Peyer's patch (tissue), 4 donors: ENCODE data around the gene CSRP1. TPM values are rescaled to one million over a fixed set of nuclear protein-coding genes. Genes with fewer than 3 reads are reported as not detected.
A peak's percentile ranks its signal among the peaks of the same experiment; 100 is the strongest.

ENCODE experiments used
- DNase-seq, 3 donors: peaks; one replicate each; pipeline ENCODE4 v3.0.0-alpha.2; 2017 to 2019
- H3K27ac ChIP-seq, 4 donors: fragments of 200-600 bp; sonication (generic); one replicate each; pipeline ENCODE4 v1.5.1; 2016 to 2019
- H3K27me3 ChIP-seq, 2 donors: fragments of 200-600 bp; sonication (generic); one replicate each; pipeline ENCODE4 v1.5.1; 2019
- H3K36me3 ChIP-seq, 3 donors: fragments of 200-600 bp; sonication (generic); one replicate each; pipeline ENCODE4 v1.5.1; 2016 to 2019
- H3K4me1 ChIP-seq, 4 donors: fragments of 200-600 bp; sonication (generic); one replicate each; pipeline ENCODE4 v1.5.1; 2016 to 2019
- H3K4me3 ChIP-seq, 4 donors: fragments of 200-600 bp; sonication (generic); 1 replicate in 3 of 4; 2 replicates in 1 of 4; pipeline ENCODE4 v1.5.1; 2016 to 2019; ENCODE audit warnings: mild to moderate bottlenecking in 1 of 4
- H3K9me3 ChIP-seq, 4 donors: fragments of 200-600 bp; sonication (generic); one replicate each; pipeline ENCODE4 v1.5.1; 2016 to 2019; ENCODE audit warnings: mild to moderate bottlenecking in 1 of 4
- POLR2A ChIP-seq, 2 donors: fragments of 450-650 bp; IDR thresholded peaks; one replicate each; pipeline ENCODE4 v1.5.1; 2017; ENCODE audit warnings: antibody characterized with exemption in 2 of 2, mild to moderate bottlenecking in 2 of 2, moderate library complexity in 2 of 2
- total RNA-seq, 4 donors: library from RNA; depleted of rRNA; stranded (reverse); fragments of >200 nt; gene quantifications; one replicate each; pipeline ENCODE4 v1.1.0, GENCODE V29; 2016
- TF ChIP-seq, protein P1 (sequence below), 6 experiments: fragments of 450-650 bp in 4 of 6; fragments of 200-600 bp in 2 of 6; sonication (generic) in 1 of 6; IDR thresholded peaks; one replicate each; pipeline ENCODE4 v1.5.1; 2017 to 2019; ENCODE audit warnings: antibody characterized with exemption in 6 of 6, mild to moderate bottlenecking in 3 of 6, moderate library complexity in 1 of 6

CSRP1 gene
- total RNA-seq, 4 donors from 2014 or later = 139 to 306 (median 160) TPM

DNA sequence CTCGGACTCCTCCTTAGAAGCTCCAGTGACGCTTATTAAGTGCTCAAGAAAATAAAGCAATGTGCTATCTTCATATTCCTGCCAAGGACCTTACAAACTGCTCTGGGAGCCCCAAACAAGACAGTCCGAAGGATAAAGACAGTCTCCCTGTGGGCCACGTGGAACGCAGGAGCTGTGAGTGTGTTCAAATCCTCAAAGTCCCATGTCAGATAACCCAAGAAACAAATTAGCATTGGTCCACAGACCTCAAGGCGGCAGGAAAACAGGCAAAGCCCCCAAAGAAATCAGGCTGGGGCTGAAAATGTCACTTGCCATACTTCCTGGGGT is 29.0 kb upstream of the CSRP1 start:
- Histone ChIP-seq H3K27me3 (peaks cover 0 to 4% of the 10 kb centered on the region in 2 donors), H3K4me3 (no peak overlapping the region), H3K4me1 (peaks cover 0 to 29% (median 15%) of the 10 kb centered on the region in 4 donors), H3K36me3 (no peaks in the 10 kb centered on the region), H3K27ac (peak overlapping the region in 3 of 4 donors; percentile 19 to 73 (median 61)), H3K9me3 (no peaks in the 10 kb centered on the region)
- TF ChIP-seq, protein P1, sequence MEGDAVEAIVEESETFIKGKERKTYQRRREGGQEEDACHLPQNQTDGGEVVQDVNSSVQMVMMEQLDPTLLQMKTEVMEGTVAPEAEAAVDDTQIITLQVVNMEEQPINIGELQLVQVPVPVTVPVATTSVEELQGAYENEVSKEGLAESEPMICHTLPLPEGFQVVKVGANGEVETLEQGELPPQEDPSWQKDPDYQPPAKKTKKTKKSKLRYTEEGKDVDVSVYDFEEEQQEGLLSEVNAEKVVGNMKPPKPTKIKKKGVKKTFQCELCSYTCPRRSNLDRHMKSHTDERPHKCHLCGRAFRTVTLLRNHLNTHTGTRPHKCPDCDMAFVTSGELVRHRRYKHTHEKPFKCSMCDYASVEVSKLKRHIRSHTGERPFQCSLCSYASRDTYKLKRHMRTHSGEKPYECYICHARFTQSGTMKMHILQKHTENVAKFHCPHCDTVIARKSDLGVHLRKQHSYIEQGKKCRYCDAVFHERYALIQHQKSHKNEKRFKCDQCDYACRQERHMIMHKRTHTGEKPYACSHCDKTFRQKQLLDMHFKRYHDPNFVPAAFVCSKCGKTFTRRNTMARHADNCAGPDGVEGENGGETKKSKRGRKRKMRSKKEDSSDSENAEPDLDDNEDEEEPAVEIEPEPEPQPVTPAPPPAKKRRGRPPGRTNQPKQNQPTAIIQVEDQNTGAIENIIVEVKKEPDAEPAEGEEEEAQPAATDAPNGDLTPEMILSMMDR (IDR thresholded peaks at IDR 0.05) = no peak
- TF ChIP-seq POLR2A (IDR thresholded peaks at IDR 0.05) = no peak
- DNase-seq = no peak

- TF ChIP-seq, protein P1 (IDR thresholded peaks at IDR 0.05) = no peak
- TF ChIP-seq POLR2A (IDR thresholded peaks at IDR 0.05) = no peak
- Histone ChIP-seq H3K4me1 (peaks cover 0 to 29% (median 15%) of the 10 kb centered on the region in 4 donors), H3K27ac (peak overlapping the region in 3 of 4 donors; percentile 3 to 73 (median 61))
Observed at GRCh38 chr1:201535046-201535918, 28.4 kb upstream of the CSRP1 start.

GRCh38 chr1:201533836-201534235 is 26.9 kb upstream of the CSRP1 start:
- Histone ChIP-seq H3K36me3 (no peaks in the 10 kb centered on the region), H3K27ac (no peak overlapping the region), H3K4me3 (no peak overlapping the region), H3K27me3 (no peaks in the 10 kb centered on the region), H3K4me1 (peaks cover 0 to 20% (median 4%) of the 10 kb centered on the region in 4 donors), H3K9me3 (no peaks in the 10 kb centered on the region)
- DNase-seq = no peak
- TF ChIP-seq, protein P1 (IDR thresholded peaks at IDR 0.05) = no peak
- no peak for TF ChIP-seq POLR2A (IDR thresholded peaks at IDR 0.05)

More at GRCh38 chr1:201535046-201535918, 28.4 kb upstream of the CSRP1 start:
- DNase-seq = no peak
- Histone ChIP-seq H3K27me3 (peaks cover 0 to 1% of the 10 kb centered on the region in 2 donors), H3K36me3 (no peaks in the 10 kb centered on the region), H3K9me3 (no peaks in the 10 kb centered on the region), H3K4me3 (no peak overlapping the region)

DNA sequence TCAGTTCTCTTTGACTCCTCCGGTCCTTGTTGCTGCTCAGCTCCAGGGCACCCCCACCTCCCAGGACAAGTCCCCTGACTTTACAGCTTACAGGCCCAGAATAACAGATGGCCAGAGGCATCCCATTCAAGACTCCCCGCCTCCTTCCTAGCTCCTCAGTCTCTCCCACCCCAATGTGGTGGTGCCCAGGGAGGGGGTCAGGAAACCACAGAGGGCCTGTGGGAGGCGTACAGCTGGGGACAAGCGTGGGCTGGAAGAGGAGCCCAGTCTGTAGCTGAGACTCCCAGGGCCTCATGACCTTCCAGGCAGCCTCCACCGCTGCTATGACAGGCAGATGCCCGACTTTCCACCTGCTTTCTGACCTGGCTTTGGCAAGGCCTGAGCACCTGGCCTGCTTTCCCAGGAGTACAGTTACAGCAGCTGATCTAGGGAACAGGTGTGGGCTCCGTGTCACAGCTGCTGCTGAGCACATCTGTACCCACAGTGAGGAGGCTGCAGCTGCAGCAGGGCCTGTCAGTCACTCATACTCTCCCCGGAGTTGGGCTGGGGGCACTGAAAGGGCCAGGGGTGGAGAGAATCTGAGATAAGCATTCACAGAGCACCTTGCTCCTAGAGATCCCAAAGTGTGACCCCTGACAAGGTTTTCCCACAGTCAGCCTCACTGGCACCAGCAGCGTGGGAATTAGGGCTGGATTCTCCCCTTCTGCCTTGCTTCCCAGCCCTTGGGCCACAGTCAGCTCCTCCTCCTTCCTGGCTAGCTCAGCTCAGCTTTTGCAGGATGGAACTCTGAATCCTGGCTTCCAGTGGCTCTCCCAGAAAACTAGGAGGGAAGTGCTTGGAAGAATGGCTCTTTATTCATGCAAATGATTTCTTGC is 24.9 kb upstream of the CSRP1 start:
- peaks cover 0 to 10% (median 0%) of the 10 kb centered on the region in 4 donors for H3K4me1 ChIP-seq
- H3K4me3 ChIP-seq = no peak overlapping the region
- no peaks in the 10 kb centered on the region for H3K27me3 ChIP-seq
- no peak for DNase-seq
- no peak for TF ChIP-seq POLR2A (IDR thresholded peaks at IDR 0.05)
- TF ChIP-seq, protein P1 (IDR thresholded peaks at IDR 0.05) = no peak
- no peaks in the 10 kb centered on the region for H3K9me3 ChIP-seq
- H3K36me3 ChIP-seq = no peaks in the 10 kb centered on the region
- H3K27ac ChIP-seq = no peak overlapping the region

GRCh38 chr1:201530741-201531531 is 24.0 kb upstream of the CSRP1 start:
- peaks cover 0 to 8% (median 0%) of the 10 kb centered on the region in 4 donors for H3K4me1 ChIP-seq
- TF ChIP-seq, protein P1 (IDR thresholded peaks at IDR 0.05) = peak in 5 of 6 experiments; percentile 49 to 75 (median 72)
- no peak for TF ChIP-seq POLR2A (IDR thresholded peaks at IDR 0.05)
- peak; percentile 38 to 87 (median 81) for DNase-seq
- no peak overlapping the region for H3K4me3 ChIP-seq
- no peaks in the 10 kb centered on the region for H3K9me3 ChIP-seq
- H3K27ac ChIP-seq = no peak overlapping the region
- H3K27me3 ChIP-seq = no peaks in the 10 kb centered on the region
- H3K36me3 ChIP-seq = no peaks in the 10 kb centered on the region
